HAP-1 (cell line): Measurements from ENCODE around the gene FBN2.
"Not testable (repeated sequence)": the region's sequence is repeated elsewhere in the genome, so short reads cannot be mapped to it uniquely, and the experiment has no call there.

ENCODE experiments used
- DNase-seq, 2 experiments: peaks; one replicate each; pipeline ENCODE4 v3.0.0-alpha.2; 2016 to 2020; ENCODE audit warnings: low spot score in 2 of 2
- H3K27me3 ChIP-seq: fragments of 250-450 bp; sonication (Bioruptor Pico); 2 replicates; pipeline ENCODE4 v1.5.1; 2020; ENCODE audit warnings: low read depth, mild to moderate bottlenecking, moderate library complexity
- H3K36me3 ChIP-seq: fragments of 250-450 bp; sonication (Bioruptor Pico); replicated peaks from 2 replicates; pipeline ENCODE4 v1.5.1; 2020; ENCODE audit warnings: mild to moderate bottlenecking
- H3K4me1 ChIP-seq: fragments of 250-450 bp; sonication (Bioruptor Pico); 2 replicates; pipeline ENCODE4 v1.5.1; 2020; ENCODE audit warnings: mild to moderate bottlenecking
- H3K4me3 ChIP-seq: fragments of 250-450 bp; sonication (Bioruptor Pico); 2 replicates; pipeline ENCODE4 v1.5.1; 2020; ENCODE audit warnings: mild to moderate bottlenecking, moderate library complexity
- H3K9me3 ChIP-seq: fragments of 250-450 bp; sonication (Bioruptor Pico); 2 replicates; pipeline ENCODE4 v1.5.1; 2020; ENCODE audit warnings: mild to moderate bottlenecking, moderate library complexity
- in situ Hi-C: fragments of 300-500 bp; cut with MboI; formaldehyde crosslinking; loops from 3 replicates; pipeline ENCODE4 v1.14.3; 2020; ENCODE audit warnings: low sequenced_read_pairs, inconsistent platforms, mixed read lengths

FBN2 gene

GRCh38 chr5:128462330-128462729, 75.7 kb downstream of the FBN2 start:
- no peaks in the 10 kb centered on the region for H3K27me3 ChIP-seq
- no peaks in the 10 kb centered on the region; the same call in 1 of the 2 replicates for H3K9me3 ChIP-seq
- no peak for DNase-seq
- H3K4me3 ChIP-seq, result no peak overlapping the region
- in situ Hi-C loops, result no loop called here
- H3K36me3 ChIP-seq, result peaks cover 11% of the 10 kb centered on the region; the same call in 1 of the 2 replicates
- no peaks in the 10 kb centered on the region; the same call in 1 of the 2 replicates for H3K4me1 ChIP-seq

DNA sequence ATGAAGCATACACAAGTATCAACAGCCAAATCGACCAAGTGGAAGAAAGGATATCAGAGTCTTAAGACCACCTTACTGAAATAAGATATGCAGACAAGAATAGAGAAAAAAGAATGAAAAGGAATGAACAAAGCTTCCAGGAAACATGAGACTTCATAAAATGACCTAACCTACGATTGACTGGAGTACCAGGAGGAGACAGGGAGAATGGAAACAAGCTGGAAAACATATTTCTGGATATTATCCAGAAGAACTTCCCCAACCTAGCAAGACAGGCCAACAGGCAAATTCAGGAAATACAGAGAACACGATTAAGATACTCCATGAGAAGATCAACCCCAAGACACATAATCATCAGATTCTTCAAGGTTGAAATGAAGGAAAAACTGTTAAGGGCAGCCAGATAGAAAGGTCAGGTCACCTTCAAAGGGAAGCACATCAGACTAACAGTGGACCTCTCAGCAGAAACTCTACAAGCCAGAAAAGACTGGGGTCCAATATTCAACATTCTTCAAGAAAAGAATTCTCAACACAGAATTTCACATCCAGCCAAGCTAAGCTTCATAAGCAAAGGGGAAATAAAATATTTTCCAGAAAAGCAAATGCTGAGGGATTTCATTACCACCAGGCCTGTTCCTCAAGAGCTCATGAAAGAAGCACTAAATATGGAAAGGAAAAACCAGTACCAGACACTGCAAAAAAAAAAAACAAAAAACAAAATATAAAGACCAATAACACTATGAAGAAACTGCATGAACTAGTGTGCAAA, 80.7 kb downstream of the FBN2 start:
- H3K27me3 ChIP-seq, in situ Hi-C loops, H3K4me3 ChIP-seq: not testable (repeated sequence)

GRCh38 chr5:128455841-128456361, 82.1 kb downstream of the FBN2 start:
- Histone ChIP-seq H3K36me3 (0 out of 2 replicates have a peak, but pooled peaks cover 2% of the 10 kb centered on the region), H3K9me3 (no peaks in the 10 kb centered on the region; the same call in 1 of the 2 replicates), H3K27me3 (no peaks in the 10 kb centered on the region), H3K4me1 (no peaks in the 10 kb centered on the region), H3K4me3 (no peak overlapping the region)
- in situ Hi-C loops, result no loop called here
- DNase-seq, result no peak

More for the DNA sequence above, 80.7 kb downstream of the FBN2 start:
- not testable (repeated sequence) for H3K9me3 ChIP-seq, DNase-seq, H3K4me1 ChIP-seq, H3K36me3 ChIP-seq

DNA sequence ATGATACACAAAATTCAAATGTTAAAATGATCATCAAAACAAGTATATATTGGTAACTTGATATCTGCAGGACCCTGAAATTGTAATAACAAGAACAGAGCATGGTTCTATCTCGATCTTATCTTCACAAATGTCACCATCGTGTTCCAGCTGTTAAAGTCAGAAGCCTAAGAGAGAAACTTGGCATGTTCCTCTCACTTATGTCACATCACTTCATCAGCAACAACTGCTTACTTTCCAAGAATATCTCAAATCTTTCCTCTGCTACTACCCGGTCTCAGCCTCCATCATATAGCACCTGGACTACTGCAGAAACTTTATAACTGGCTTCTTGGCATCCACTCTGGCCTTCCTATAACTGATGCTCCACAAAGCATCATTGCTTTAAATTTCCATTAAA, 84.9 kb downstream of the FBN2 start:
- H3K27me3 ChIP-seq, result no peaks in the 10 kb centered on the region
- H3K4me1 ChIP-seq, result no peaks in the 10 kb centered on the region
- no peaks in the 10 kb centered on the region for H3K9me3 ChIP-seq
- no peak overlapping the region for H3K4me3 ChIP-seq
- H3K36me3 ChIP-seq, result no peaks in the 10 kb centered on the region
- no peak for DNase-seq
- in situ Hi-C loops, result no loop called here

DNA sequence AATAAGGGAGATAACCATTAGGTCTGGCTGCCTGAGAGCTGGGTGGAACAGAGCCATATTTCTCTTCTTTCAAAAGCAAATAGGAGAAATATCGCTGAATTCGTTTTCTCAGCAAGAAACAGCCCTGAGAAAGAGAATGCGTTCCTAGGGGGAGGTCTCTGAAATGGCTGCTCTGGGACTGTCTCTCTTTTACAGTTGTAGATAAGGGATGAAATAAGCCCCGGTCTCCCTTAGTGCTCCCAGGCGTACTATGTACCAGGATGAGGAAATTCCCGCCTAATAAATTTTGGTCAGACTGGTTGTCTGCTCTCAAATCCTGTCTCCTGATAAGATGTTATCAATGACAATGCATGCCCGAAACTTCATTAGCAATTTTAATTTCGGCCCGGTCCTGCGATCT, 90.8 kb downstream of the FBN2 start:
- H3K36me3 ChIP-seq, H3K27me3 ChIP-seq, H3K4me3 ChIP-seq, DNase-seq, H3K4me1 ChIP-seq, H3K9me3 ChIP-seq, in situ Hi-C loops: not testable (repeated sequence)

GRCh38 chr5:128441941-128442350, 96.1 kb downstream of the FBN2 start:
- Histone ChIP-seq H3K4me3 (no peak overlapping the region), H3K9me3 (no peaks in the 10 kb centered on the region), H3K27me3 (no peaks in the 10 kb centered on the region), H3K4me1 (no peaks in the 10 kb centered on the region), H3K36me3 (peaks cover 4% of the 10 kb centered on the region)
- DNase-seq, result no peak
- in situ Hi-C loops, result no loop called here

DNA sequence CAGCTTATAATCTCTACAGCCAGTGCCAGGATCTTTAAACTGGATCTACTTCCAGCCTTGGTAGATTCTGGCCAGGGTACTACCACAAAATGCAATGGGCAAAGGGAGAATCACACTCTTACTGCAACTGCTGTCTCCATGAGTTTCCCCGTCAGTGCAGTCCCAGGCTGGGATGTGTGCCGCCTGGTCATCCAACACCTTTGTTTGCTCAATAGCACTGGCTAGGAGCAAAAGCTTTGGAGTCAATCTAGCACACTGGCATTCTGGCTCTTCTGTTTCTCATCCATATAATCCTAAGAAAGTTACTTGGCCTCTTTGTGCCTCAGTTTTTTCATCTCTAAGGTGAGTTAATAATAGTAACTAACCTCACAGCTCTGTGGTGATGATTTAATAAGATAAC, 96.9 kb downstream of the FBN2 start:
- no peaks in the 10 kb centered on the region for H3K9me3 ChIP-seq
- DNase-seq, result no peak
- H3K4me1 ChIP-seq, result no peaks in the 10 kb centered on the region
- H3K4me3 ChIP-seq, result no peak overlapping the region
- no peaks in the 10 kb centered on the region for H3K27me3 ChIP-seq
- in situ Hi-C loops, result no loop called here
- H3K36me3 ChIP-seq, result peaks cover 4% of the 10 kb centered on the region

DNA sequence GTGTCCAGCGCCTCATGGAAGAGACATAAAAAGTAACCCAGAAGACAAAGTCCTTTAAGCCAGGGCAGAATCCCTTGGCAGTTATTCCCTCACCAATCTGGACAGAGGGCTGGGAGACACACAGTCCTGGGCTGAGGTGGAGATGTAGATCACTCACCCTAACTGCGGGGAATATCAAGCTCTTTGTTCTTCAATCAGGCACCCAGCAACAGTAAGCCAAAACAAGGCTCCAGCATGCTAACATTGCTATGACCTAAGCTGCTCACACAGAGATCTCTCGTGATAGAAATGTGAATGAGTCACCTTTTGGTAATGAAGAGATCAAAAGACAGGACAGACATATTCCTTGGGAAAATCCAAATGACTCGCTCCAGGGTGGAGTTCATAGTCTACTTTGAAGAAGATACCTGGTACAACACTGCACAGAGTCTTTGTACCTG, 101.3 kb downstream of the FBN2 start:
- no peak for DNase-seq
- Histone ChIP-seq H3K36me3 (no peaks in the 10 kb centered on the region), H3K4me1 (no peaks in the 10 kb centered on the region; the same call in 1 of the 2 replicates), H3K27me3 (no peaks in the 10 kb centered on the region), H3K9me3 (no peaks in the 10 kb centered on the region), H3K4me3 (no peak overlapping the region)
- in situ Hi-C loops, result no loop called here

DNA sequence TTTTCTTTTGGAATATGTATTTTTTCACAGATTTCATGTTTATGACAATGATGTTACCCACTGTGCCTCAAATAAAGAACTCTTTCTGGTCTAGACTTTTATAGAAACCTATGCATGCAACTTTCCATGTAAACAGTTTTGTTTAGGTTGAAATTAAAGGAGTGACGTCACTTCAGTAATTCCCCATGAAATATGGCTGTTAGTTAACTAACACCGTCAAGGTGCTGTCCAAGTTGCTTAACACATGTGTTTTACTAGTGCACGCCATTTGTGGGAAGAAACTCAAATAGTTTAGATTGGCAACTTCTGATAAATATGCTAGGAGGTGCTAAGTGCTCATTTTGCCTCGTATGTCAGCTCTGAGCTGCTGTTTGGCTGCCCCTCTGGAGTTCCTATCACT, 102.2 kb downstream of the FBN2 start:
- Histone ChIP-seq H3K4me1 (no peaks in the 10 kb centered on the region; the same call in 1 of the 2 replicates), H3K27me3 (no peaks in the 10 kb centered on the region), H3K9me3 (no peaks in the 10 kb centered on the region), H3K4me3 (no peak overlapping the region), H3K36me3 (no peaks in the 10 kb centered on the region)
- in situ Hi-C loops, result no loop called here
- DNase-seq, result no peak

DNA sequence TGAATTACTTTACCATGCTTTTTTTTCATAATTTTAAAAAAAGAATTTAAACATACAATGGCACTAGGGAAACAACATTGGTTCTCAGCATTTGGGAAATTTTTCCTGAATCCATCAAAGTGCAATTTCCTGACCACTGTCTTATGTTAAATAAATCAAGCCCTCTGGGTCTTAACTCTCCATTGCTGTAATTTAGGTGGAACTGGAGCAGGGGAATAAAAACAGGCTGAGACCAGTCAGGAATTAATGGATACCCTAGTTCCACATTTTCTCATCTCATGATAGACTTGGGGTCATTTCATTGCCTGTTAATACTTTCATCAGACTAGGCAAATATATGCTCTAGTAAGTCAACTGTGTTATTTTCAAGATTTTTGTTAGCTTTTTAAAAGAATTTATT, 103.1 kb downstream of the FBN2 start:
- Histone ChIP-seq H3K4me3 (no peak overlapping the region), H3K9me3 (no peaks in the 10 kb centered on the region), H3K4me1 (no peaks in the 10 kb centered on the region; the same call in 1 of the 2 replicates), H3K27me3 (no peaks in the 10 kb centered on the region), H3K36me3 (no peaks in the 10 kb centered on the region)
- in situ Hi-C loops, result no loop called here
- DNase-seq, result no peak

- H3K4me1 ChIP-seq, result no peaks in the 10 kb centered on the region; the same call in 1 of the 2 replicates
- H3K27me3 ChIP-seq, result no peaks in the 10 kb centered on the region
- no peaks in the 10 kb centered on the region for H3K9me3 ChIP-seq
- no peaks in the 10 kb centered on the region for H3K36me3 ChIP-seq
- in situ Hi-C loops, result no loop called here
- DNase-seq, result no peak
- no peak overlapping the region for H3K4me3 ChIP-seq
Measured at GRCh38 chr5:128432913-128433440, 105.1 kb downstream of the FBN2 start.

DNA sequence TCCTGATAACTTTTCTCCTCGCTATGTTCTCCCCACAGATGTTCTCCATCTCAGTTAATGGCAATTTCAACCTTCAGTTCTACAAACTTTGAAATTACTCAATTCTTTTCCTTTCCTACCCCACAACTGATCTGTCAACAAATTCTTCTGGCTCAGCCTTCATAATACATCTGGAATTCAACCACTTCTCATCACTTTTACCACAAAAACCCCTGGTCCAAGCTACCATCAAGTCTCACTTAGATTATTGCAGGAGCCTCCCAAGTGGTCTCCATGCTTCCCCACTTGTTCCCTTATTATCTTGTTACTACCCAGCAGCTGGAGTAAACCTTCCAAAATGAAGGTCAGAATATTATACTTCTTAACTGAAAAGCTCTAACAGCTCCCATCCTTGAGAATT, 110.1 kb downstream of the FBN2 start:
- in situ Hi-C loops, result no loop called here
- H3K27me3 ChIP-seq, result no peaks in the 10 kb centered on the region
- H3K9me3 ChIP-seq, result no peaks in the 10 kb centered on the region
- no peaks in the 10 kb centered on the region for H3K4me1 ChIP-seq
- no peak overlapping the region for H3K4me3 ChIP-seq
- no peaks in the 10 kb centered on the region for H3K36me3 ChIP-seq
- DNase-seq, result no peak

DNA sequence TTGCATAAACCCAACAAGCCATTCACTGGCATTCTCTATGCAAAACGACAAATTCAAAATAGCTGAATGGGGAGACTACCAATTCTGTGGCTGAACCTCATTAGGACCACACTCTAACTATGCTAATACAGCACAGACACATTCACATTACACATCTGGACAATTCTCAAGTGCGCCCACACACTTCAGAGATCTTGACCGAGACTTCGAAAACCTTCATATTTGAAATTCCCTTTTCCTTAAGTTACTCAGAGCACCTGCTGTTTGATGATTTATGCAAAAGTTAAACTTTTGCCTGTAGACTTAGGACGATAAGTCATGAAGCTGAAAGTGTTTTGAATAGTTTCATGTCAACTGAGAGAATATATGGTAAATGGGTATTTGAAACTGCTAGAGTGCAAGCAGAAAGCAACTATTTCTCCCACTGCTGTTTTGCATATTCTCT, 111.9 kb downstream of the FBN2 start:
- Histone ChIP-seq H3K36me3 (no peaks in the 10 kb centered on the region), H3K4me1 (no peaks in the 10 kb centered on the region), H3K27me3 (no peaks in the 10 kb centered on the region), H3K9me3 (no peaks in the 10 kb centered on the region), H3K4me3 (no peak overlapping the region)
- in situ Hi-C loops, result no loop called here
- DNase-seq, result no peak

GRCh38 chr5:128424646-128425045, 113.4 kb downstream of the FBN2 start:
- H3K36me3 ChIP-seq, result no peaks in the 10 kb centered on the region
- H3K4me1 ChIP-seq, result no peaks in the 10 kb centered on the region
- no peaks in the 10 kb centered on the region for H3K27me3 ChIP-seq
- H3K4me3 ChIP-seq, result no peak overlapping the region
- in situ Hi-C loops, result no loop called here
- DNase-seq, result no peak
- H3K9me3 ChIP-seq, result no peaks in the 10 kb centered on the region
